Measurements from ENCODE around the gene SYNE2. TPM values are rescaled to one million over a fixed set of nuclear protein-coding genes. Genes with fewer than 3 reads are reported as not detected.

Gene SYNE2
- total RNA-seq, 1 experiment from 2014 or later: 37.5 TPM

DNA sequence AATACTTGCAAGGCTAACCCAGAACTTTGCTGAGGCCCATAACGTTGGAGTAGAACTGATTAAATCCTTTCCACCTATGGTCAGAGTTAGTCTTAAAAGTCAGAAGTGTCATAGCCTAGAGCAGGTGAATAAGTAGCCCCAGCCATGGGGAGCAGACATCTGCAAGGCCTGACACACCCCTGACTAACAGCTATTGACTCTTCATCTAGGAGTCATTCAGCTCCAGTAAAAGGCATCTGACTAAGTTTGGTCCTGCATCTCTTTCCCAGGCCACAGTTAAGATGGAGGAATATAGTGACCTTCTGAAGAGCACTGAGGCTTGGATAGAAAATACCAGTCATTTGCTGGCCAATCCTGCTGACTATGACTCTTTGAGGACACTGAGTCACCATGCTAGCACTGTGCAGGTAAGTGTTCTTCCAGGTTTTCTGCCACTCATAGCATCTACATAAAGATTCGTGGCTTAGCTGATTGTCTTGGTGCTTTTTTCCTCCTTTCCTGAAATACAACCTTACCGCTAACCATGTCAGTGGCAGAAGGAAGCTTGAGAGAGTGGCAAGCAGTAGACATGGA lies 228.5 kb downstream of the SYNE2 start:
- ATAC-seq: no peak
- Histone ChIP-seq H3K4me1 (ENCODE audit: control insufficient read depth, insufficient read depth, low read length) (no peaks in the 10 kb centered on the region), H3K4me3 (ENCODE audit: low read depth in 2 of 2, low read length in 2 of 2) (no peak overlapping the region), H3K27ac (ENCODE audit: low read length) (no peak overlapping the region), H3K36me3 (ENCODE audit: control insufficient read depth, insufficient read depth, low read length) (peaks cover 2% of the 10 kb centered on the region; the same call in 1 of the 2 replicates), H3K9me3 (ENCODE audit: control insufficient read depth, insufficient read depth, low read depth, low read length) (no peaks in the 10 kb centered on the region), H3K27me3 (ENCODE audit: control insufficient read depth, insufficient read depth, low read length) (no peaks in the 10 kb centered on the region)
- in situ Hi-C loops (cut with HindIII; ENCODE audit: low pct_unique_long_range_greater_than_20kb, low sequenced_read_pairs): no loop called here
- POLR2A ChIA-PET: interaction anchor here (0.6 kb wide), 1 partner anchor 593 kb away, joined by 4 read pairs; no protein-coding TSS in a partner anchor
- intact Hi-C loops (cut with micrococcal nuclease; ENCODE audit: unreplicated experiment): no loop called here
- CTCF ChIA-PET: no interaction called here
- TF ChIP-seq, protein P1, sequence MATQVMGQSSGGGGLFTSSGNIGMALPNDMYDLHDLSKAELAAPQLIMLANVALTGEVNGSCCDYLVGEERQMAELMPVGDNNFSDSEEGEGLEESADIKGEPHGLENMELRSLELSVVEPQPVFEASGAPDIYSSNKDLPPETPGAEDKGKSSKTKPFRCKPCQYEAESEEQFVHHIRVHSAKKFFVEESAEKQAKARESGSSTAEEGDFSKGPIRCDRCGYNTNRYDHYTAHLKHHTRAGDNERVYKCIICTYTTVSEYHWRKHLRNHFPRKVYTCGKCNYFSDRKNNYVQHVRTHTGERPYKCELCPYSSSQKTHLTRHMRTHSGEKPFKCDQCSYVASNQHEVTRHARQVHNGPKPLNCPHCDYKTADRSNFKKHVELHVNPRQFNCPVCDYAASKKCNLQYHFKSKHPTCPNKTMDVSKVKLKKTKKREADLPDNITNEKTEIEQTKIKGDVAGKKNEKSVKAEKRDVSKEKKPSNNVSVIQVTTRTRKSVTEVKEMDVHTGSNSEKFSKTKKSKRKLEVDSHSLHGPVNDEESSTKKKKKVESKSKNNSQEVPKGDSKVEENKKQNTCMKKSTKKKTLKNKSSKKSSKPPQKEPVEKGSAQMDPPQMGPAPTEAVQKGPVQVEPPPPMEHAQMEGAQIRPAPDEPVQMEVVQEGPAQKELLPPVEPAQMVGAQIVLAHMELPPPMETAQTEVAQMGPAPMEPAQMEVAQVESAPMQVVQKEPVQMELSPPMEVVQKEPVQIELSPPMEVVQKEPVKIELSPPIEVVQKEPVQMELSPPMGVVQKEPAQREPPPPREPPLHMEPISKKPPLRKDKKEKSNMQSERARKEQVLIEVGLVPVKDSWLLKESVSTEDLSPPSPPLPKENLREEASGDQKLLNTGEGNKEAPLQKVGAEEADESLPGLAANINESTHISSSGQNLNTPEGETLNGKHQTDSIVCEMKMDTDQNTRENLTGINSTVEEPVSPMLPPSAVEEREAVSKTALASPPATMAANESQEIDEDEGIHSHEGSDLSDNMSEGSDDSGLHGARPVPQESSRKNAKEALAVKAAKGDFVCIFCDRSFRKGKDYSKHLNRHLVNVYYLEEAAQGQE (IDR thresholded peaks at IDR 0.05; ENCODE audit: insufficient read depth in 1 of 2, low read depth in 2 of 2, low read length in 1 of 2): no peak
- no peak for TF ChIP-seq TCF7L2 (IDR thresholded peaks at IDR 0.05; ENCODE audit: low read depth, low read length)
- no peak for TF ChIP-seq SIN3A (IDR thresholded peaks at IDR 0.05; ENCODE audit: borderline replicate concordance, insufficient read depth, low read depth, low read length)
- TF ChIP-seq, protein P2, sequence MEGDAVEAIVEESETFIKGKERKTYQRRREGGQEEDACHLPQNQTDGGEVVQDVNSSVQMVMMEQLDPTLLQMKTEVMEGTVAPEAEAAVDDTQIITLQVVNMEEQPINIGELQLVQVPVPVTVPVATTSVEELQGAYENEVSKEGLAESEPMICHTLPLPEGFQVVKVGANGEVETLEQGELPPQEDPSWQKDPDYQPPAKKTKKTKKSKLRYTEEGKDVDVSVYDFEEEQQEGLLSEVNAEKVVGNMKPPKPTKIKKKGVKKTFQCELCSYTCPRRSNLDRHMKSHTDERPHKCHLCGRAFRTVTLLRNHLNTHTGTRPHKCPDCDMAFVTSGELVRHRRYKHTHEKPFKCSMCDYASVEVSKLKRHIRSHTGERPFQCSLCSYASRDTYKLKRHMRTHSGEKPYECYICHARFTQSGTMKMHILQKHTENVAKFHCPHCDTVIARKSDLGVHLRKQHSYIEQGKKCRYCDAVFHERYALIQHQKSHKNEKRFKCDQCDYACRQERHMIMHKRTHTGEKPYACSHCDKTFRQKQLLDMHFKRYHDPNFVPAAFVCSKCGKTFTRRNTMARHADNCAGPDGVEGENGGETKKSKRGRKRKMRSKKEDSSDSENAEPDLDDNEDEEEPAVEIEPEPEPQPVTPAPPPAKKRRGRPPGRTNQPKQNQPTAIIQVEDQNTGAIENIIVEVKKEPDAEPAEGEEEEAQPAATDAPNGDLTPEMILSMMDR (IDR thresholded peaks at IDR 0.05): no peak
- TF ChIP-seq POLR2AphosphoS5 (IDR thresholded peaks at IDR 0.05; ENCODE audit: low read depth, low read length): no peak
- DNase-seq (ENCODE audit: low read depth, low spot score): no peak
- no TSS peak for BruUV-seq (replicated peaks)

DNA sequence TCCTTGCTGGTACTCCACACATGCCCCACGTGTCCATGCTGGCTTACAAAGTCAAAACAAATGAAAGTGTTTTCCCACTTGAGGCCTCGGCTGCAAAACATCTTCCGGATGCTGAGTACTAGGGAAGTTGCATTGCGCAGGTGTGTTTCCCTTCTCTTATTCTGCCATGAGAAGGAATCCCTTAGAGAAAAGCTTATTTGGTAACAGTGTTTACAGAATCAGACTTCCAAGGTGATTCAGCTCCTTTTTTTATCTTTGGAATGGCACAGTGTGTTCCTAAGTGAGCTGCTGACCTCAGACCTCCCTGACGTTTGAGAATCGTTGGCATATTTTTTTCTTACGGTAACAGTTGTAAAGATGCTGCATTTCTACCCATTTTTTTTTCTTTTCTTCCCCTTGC lies 230.0 kb downstream of the SYNE2 start:
- ATAC-seq (no peak), DNase-seq (ENCODE audit: low read depth, low spot score) (no peak)
- ChIA-PET CTCF (no interaction called here), POLR2A (no interaction called here)
- Histone ChIP-seq H3K4me1 (ENCODE audit: control insufficient read depth, insufficient read depth, low read length) (no peaks in the 10 kb centered on the region), H3K27me3 (ENCODE audit: control insufficient read depth, insufficient read depth, low read length) (no peaks in the 10 kb centered on the region), H3K36me3 (ENCODE audit: control insufficient read depth, insufficient read depth, low read length) (peaks cover 2% of the 10 kb centered on the region; the same call in 1 of the 2 replicates), H3K4me3 (ENCODE audit: low read depth in 2 of 2, low read length in 2 of 2) (no peak overlapping the region), H3K9me3 (ENCODE audit: control insufficient read depth, insufficient read depth, low read depth, low read length) (no peaks in the 10 kb centered on the region), H3K27ac (ENCODE audit: low read length) (no peak overlapping the region)
- intact Hi-C loops (cut with micrococcal nuclease; ENCODE audit: unreplicated experiment) (no loop called here), in situ Hi-C loops (cut with HindIII; ENCODE audit: low pct_unique_long_range_greater_than_20kb, low sequenced_read_pairs) (no loop called here)
- TF ChIP-seq, protein P1 (IDR thresholded peaks at IDR 0.05; ENCODE audit: insufficient read depth in 1 of 2, low read depth in 2 of 2, low read length in 1 of 2): no peak
- TF ChIP-seq POLR2AphosphoS5 (IDR thresholded peaks at IDR 0.05; ENCODE audit: low read depth, low read length) (no peak), TCF7L2 (IDR thresholded peaks at IDR 0.05; ENCODE audit: low read depth, low read length) (no peak), SIN3A (IDR thresholded peaks at IDR 0.05; ENCODE audit: borderline replicate concordance, insufficient read depth, low read depth, low read length) (no peak)
- TF ChIP-seq, protein P2 (IDR thresholded peaks at IDR 0.05): no peak
- BruUV-seq (replicated peaks): no TSS peak

Measured in Panc1 (cell line).